Caco-2 (cell line): ENCODE data around the gene KLHL36. TPM values are rescaled to one million over a fixed set of nuclear protein-coding genes. Genes with fewer than 3 reads are reported as not detected.
"Not testable (repeated sequence)": the region's sequence is repeated elsewhere in the genome, so short reads cannot be mapped to it uniquely, and the experiment has no call there.

ENCODE experiments used
- BruUV-seq: library from RNA; stranded (reverse); fragments of 400-500 nt; replicated peaks from 2 replicates; lab custom pipeline; 2021; lab: Mats Ljungman, UMichigan
- CTCF ChIA-PET: fragments of 300-600 bp; sonication (Branson Sonifier 250); formaldehyde crosslinking; loops from one replicate; lab custom pipeline; 2022; ENCODE audit warnings: antibody characterized with exemption; lab: Charles Lee
- POLR2A ChIA-PET: fragments of 300-600 bp; sonication (Branson Sonifier 250); formaldehyde crosslinking; loops from one replicate; lab custom pipeline; 2022; ENCODE audit warnings: antibody characterized with exemption; lab: Charles Lee
- DNase-seq, 2 experiments: peaks; one replicate each; pipeline versions ENCODE4 v3.0.0 to v3.0.0-alpha.2; 2020 to 2022
- H3K27me3 ChIP-seq: replicated peaks from 2 replicates; pipeline ENCODE4 v1.6.0; 2011; ENCODE audit warnings: low read length; ENCODE audit not compliant: control insufficient read depth, insufficient read depth
- H3K36me3 ChIP-seq: 2 replicates; pipeline ENCODE4 v1.5.1; 2011; ENCODE audit warnings: low read length; ENCODE audit not compliant: control insufficient read depth, insufficient read depth
- H3K4me1 ChIP-seq: fragments of 250-450 bp; sonication (Bioruptor Pico); 2 replicates; pipeline ENCODE4 v1.5.1; 2020; ENCODE audit warnings: mild to moderate bottlenecking
- H3K4me3 ChIP-seq: 2 replicates; pipeline ENCODE4 v1.5.1; 2011; ENCODE audit warnings: low read depth, mild to moderate bottlenecking, control low read depth, low read length
- H3K9me3 ChIP-seq: fragments of 250-450 bp; sonication (Bioruptor Pico); 2 replicates; pipeline ENCODE4 v1.5.1; 2020; ENCODE audit warnings: mild to moderate bottlenecking, moderate library complexity
- H3K27ac Mint-ChIP-seq: one replicate; pipeline ENCODE4 v1.8.0; 2022; ENCODE audit warnings: mixed read lengths; ENCODE audit not compliant: unreplicated experiment
- H3K27me3 Mint-ChIP-seq: one replicate; pipeline ENCODE4 v1.8.0; 2022; ENCODE audit warnings: mixed read lengths; ENCODE audit not compliant: insufficient read depth, unreplicated experiment
- H3K36me3 Mint-ChIP-seq: one replicate; pipeline ENCODE4 v1.8.0; 2022; ENCODE audit warnings: mild to moderate bottlenecking, mixed read lengths; ENCODE audit not compliant: insufficient read depth, unreplicated experiment
- H3K4me1 Mint-ChIP-seq: one replicate; pipeline ENCODE4 v1.8.0; 2022; ENCODE audit warnings: low read depth, mixed read lengths; ENCODE audit not compliant: unreplicated experiment
- H3K4me3 Mint-ChIP-seq: one replicate; pipeline ENCODE4 v1.8.0; 2022; ENCODE audit warnings: mild to moderate bottlenecking, moderate library complexity, mixed read lengths; ENCODE audit not compliant: unreplicated experiment
- H3K9me3 Mint-ChIP-seq: one replicate; pipeline ENCODE4 v1.8.0; 2022; ENCODE audit warnings: mixed read lengths; ENCODE audit not compliant: unreplicated experiment
- intact Hi-C: fragments of 100-400 bp; cut with micrococcal nuclease; formaldehyde crosslinking; loops from one replicate; pipeline ENCODE4 v1.10.0; 2022; ENCODE audit not compliant: unreplicated experiment
- total RNA-seq: library from RNA; stranded (reverse); gene quantifications from 2 replicates; pipeline ENCODE4 v1.2.3, GENCODE V29; 2022
- TF ChIP-seq, protein P1 (sequence below), 2 experiments: fragments of 200-600 bp in 1 of 2; IDR thresholded peaks; 1 replicate in 1 of 2; 2 replicates in 1 of 2; pipeline versions ENCODE4 v1.5.1 to v1.8.0; 2011 to 2022; ENCODE audit warnings: antibody characterized with exemption in 1 of 2, control low read depth in 1 of 2, inconsistent platforms in 1 of 2, low read depth in 1 of 2, low read length in 1 of 2, mild to moderate bottlenecking in 1 of 2, moderate library complexity in 1 of 2; ENCODE audit not compliant: insufficient read depth in 1 of 2, severe bottlenecking in 1 of 2, unreplicated experiment in 1 of 2

Gene KLHL36
- total RNA-seq, 1 experiment from 2014 or later, result 70.2 TPM

DNA sequence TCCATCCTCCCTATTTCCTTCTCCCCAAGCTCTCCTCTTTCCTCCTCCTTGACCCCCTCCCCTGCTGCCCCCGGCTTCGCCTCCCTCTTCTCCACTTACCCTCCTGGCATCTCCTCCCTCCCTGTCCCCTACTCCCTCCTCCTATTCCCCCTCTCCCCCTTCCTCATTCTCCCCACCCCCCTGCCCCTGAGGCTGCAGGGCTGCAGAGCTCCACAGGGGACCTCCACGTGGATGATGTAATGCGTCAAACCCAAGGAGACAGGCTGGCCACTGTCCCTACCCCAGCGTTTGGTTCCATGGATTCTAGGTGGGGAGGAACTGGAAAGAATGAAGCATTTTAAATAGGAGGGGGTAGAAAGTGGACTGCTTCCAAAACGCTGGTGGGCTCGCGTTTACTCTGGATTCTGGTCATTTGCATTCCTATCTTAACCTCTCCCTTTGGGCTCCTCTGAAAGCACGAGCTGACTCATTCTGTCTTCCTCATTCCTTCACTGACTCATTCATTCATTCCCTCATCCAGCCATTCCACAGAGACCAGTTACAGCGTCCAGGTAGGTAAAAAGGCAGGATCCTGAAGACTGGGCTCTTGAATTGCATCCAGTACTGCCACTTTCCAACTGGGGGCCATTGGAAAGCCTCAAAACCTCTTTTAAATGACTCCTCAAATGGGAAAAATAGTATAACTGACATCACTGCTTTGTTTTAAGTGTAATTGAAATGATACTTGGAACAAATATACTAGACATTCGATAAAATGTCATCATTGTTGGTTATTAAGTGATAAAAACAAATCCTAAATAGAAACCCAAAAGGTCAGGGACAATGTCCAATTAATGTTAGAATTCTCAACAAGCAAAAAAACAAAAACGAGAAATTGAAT lies 29.5 kb upstream of the KLHL36 start:
- TF ChIP-seq, protein P1, sequence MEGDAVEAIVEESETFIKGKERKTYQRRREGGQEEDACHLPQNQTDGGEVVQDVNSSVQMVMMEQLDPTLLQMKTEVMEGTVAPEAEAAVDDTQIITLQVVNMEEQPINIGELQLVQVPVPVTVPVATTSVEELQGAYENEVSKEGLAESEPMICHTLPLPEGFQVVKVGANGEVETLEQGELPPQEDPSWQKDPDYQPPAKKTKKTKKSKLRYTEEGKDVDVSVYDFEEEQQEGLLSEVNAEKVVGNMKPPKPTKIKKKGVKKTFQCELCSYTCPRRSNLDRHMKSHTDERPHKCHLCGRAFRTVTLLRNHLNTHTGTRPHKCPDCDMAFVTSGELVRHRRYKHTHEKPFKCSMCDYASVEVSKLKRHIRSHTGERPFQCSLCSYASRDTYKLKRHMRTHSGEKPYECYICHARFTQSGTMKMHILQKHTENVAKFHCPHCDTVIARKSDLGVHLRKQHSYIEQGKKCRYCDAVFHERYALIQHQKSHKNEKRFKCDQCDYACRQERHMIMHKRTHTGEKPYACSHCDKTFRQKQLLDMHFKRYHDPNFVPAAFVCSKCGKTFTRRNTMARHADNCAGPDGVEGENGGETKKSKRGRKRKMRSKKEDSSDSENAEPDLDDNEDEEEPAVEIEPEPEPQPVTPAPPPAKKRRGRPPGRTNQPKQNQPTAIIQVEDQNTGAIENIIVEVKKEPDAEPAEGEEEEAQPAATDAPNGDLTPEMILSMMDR (IDR thresholded peaks at IDR 0.05; ENCODE audit: insufficient read depth in 1 of 2, low read depth in 1 of 2, low read length in 1 of 2, severe bottlenecking in 1 of 2, unreplicated experiment in 1 of 2), result no peak
- H3K9me3 ChIP-seq, result no peaks in the 10 kb centered on the region
- H3K36me3 Mint-ChIP-seq, result peaks cover 55% of the 10 kb centered on the region
- H3K4me1 Mint-ChIP-seq, result peaks cover 51% of the 10 kb centered on the region
- H3K36me3 ChIP-seq, result no peaks in the 10 kb centered on the region
- peak overlapping the region; percentile 96 for H3K4me3 ChIP-seq
- ChIA-PET CTCF (interaction anchor here (0.6 to 1.8 kb wide), 13 partner anchors 21 to 395 kb away, joined by 3 to 12 read pairs (median 4); partner anchors contain the start of gene KLHL36), POLR2A (interaction anchor here (0.6 to 1.4 kb wide), 6 partner anchors 15 to 434 kb away, joined by 3 to 9 read pairs (median 4); no protein-coding TSS in a partner anchor)
- H3K27ac Mint-ChIP-seq, result peak overlapping the region; percentile 100
- intact Hi-C loops, result loop anchor here (1.0 kb wide), 6 partner anchors 50 to 108 kb away; no protein-coding TSS in a partner anchor
- TSS peak; percentile 95 for BruUV-seq
- peak; percentile 88 to 91 for DNase-seq
- H3K4me1 ChIP-seq, result peaks cover 31% of the 10 kb centered on the region
- H3K9me3 Mint-ChIP-seq, result no peaks in the 10 kb centered on the region
- H3K27me3 Mint-ChIP-seq, result no peaks in the 10 kb centered on the region
- H3K27me3 ChIP-seq, result no peaks in the 10 kb centered on the region
- peak overlapping the region; percentile 96 for H3K4me3 Mint-ChIP-seq

- H3K36me3 ChIP-seq, intact Hi-C loops, H3K9me3 ChIP-seq, H3K4me3 ChIP-seq, BruUV-seq, DNase-seq, H3K27me3 Mint-ChIP-seq, H3K4me3 Mint-ChIP-seq, H3K27me3 ChIP-seq, H3K9me3 Mint-ChIP-seq, H3K27ac Mint-ChIP-seq: not testable (repeated sequence)
- ChIA-PET POLR2A (interaction anchor here (0.7 kb wide), 1 partner anchor 28 kb away, joined by 4 read pairs; no protein-coding TSS in a partner anchor), CTCF (interaction anchor here (1.2 to 3.1 kb wide), 3 partner anchors 109 to 354 kb away, joined by 3 to 22 read pairs (median 7); no protein-coding TSS in a partner anchor)
- Mint-ChIP-seq H3K36me3 (peaks cover 36% of the 10 kb centered on the region), H3K4me1 (peaks cover 40% of the 10 kb centered on the region)
- peaks cover 20% of the 10 kb centered on the region for H3K4me1 ChIP-seq
Observed at GRCh38 chr16:84620913-84621312, 27.4 kb upstream of the KLHL36 start.

GRCh38 chr16:84625556-84625955 lies 22.8 kb upstream of the KLHL36 start:
- H3K36me3 Mint-ChIP-seq, result no peaks in the 10 kb centered on the region
- Histone ChIP-seq H3K27me3 (no peaks in the 10 kb centered on the region), H3K4me3 (no peak overlapping the region), H3K36me3 (no peaks in the 10 kb centered on the region), H3K9me3 (no peaks in the 10 kb centered on the region), H3K4me1 (peaks cover 7% of the 10 kb centered on the region)
- no TSS peak for BruUV-seq
- intact Hi-C loops, result no loop called here
- TF ChIP-seq, protein P1 (IDR thresholded peaks at IDR 0.05; ENCODE audit: insufficient read depth in 1 of 2, low read depth in 1 of 2, low read length in 1 of 2, severe bottlenecking in 1 of 2, unreplicated experiment in 1 of 2), result no peak
- peaks cover 13% of the 10 kb centered on the region for H3K4me1 Mint-ChIP-seq
- POLR2A ChIA-PET, result no interaction called here
- H3K27me3 Mint-ChIP-seq, result no peaks in the 10 kb centered on the region
- H3K4me3 Mint-ChIP-seq, result no peak overlapping the region
- no peak for DNase-seq
- H3K27ac Mint-ChIP-seq, result no peak overlapping the region
- no peaks in the 10 kb centered on the region for H3K9me3 Mint-ChIP-seq
- CTCF ChIA-PET, result no interaction called here
